Right atrium auricular region (tissue), 2 donors: ENCODE results near the gene TMEM169. TPM values are rescaled to one million over a fixed set of nuclear protein-coding genes. Genes with fewer than 3 reads are reported as not detected.

Experiments used
- DNase-seq: peaks from one replicate; pipeline ENCODE4 v3.0.0-alpha.2; 2019; ENCODE audit warnings: low spot score
- H3K27ac ChIP-seq, 2 donors: fragments of 200-600 bp; sonication (generic); 1 replicate in 1 of 2; 2 replicates in 1 of 2; pipeline ENCODE4 v1.5.1; 2016 to 2019
- H3K27me3 ChIP-seq, 2 donors: fragments of 200-600 bp; sonication (generic); one replicate each; pipeline versions ENCODE4 v1.5.1 to v1.6.0; 2017 to 2019
- H3K36me3 ChIP-seq: fragments of 200-600 bp; sonication (generic); one replicate; pipeline ENCODE4 v1.5.1; 2016
- H3K4me1 ChIP-seq, 2 donors: fragments of 200-600 bp; sonication (generic); one replicate each; pipeline versions ENCODE4 v1.5.1 to v1.6.0; 2017 to 2019
- H3K4me3 ChIP-seq, 2 donors: fragments of 200-600 bp; sonication (generic); 1 replicate in 1 of 2; 2 replicates in 1 of 2; pipeline ENCODE4 v1.5.1; 2017 to 2019; ENCODE audit warnings: mild to moderate bottlenecking in 1 of 2, moderate library complexity in 1 of 2
- H3K9me3 ChIP-seq, 2 donors: fragments of 200-600 bp; sonication (generic); one replicate each; pipeline ENCODE4 v1.5.1; 2019
- total RNA-seq, 2 donors: library from RNA; depleted of rRNA; stranded (reverse); fragments of >200 nt; gene quantifications; one replicate each; pipeline ENCODE4 v1.1.0, GENCODE V29; 2016
- TF ChIP-seq, protein P1 (sequence below), 2 donors: fragments of 200-600 bp; sonication (generic); IDR thresholded peaks; one replicate each; pipeline ENCODE4 v1.5.1; 2019; ENCODE audit warnings: antibody characterized with exemption in 2 of 2

Gene TMEM169
- total RNA-seq, 2 donors from 2014 or later: 0.26 to 0.94 TPM

DNA sequence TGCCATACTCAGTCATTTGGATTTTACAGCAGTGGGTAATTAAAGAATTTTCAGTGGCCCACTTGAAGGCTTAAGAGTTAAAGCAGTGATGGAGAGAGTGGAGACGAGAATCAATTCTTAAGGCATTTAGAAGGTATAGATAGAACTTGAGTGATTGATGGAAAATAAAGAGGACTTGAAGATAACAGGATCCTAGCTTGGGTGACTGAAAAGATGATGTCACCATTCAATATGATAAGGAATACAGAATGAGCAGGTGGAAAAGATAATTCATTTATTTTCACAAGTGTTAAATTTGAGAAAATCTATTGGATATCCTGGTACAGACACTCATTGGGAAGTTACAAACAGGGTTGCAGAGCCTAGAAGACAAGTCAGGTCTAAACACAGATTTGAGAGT is 62.7 kb downstream of the TMEM169 start:
- no peaks in the 10 kb centered on the region for H3K9me3 ChIP-seq
- H3K4me1 ChIP-seq: no peaks in the 10 kb centered on the region
- H3K4me3 ChIP-seq: no peak overlapping the region
- H3K27ac ChIP-seq: no peak overlapping the region
- no peaks in the 10 kb centered on the region for H3K27me3 ChIP-seq
- H3K36me3 ChIP-seq: peaks cover 73% of the 10 kb centered on the region
- no peak for DNase-seq
- TF ChIP-seq, protein P1, sequence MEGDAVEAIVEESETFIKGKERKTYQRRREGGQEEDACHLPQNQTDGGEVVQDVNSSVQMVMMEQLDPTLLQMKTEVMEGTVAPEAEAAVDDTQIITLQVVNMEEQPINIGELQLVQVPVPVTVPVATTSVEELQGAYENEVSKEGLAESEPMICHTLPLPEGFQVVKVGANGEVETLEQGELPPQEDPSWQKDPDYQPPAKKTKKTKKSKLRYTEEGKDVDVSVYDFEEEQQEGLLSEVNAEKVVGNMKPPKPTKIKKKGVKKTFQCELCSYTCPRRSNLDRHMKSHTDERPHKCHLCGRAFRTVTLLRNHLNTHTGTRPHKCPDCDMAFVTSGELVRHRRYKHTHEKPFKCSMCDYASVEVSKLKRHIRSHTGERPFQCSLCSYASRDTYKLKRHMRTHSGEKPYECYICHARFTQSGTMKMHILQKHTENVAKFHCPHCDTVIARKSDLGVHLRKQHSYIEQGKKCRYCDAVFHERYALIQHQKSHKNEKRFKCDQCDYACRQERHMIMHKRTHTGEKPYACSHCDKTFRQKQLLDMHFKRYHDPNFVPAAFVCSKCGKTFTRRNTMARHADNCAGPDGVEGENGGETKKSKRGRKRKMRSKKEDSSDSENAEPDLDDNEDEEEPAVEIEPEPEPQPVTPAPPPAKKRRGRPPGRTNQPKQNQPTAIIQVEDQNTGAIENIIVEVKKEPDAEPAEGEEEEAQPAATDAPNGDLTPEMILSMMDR (IDR thresholded peaks at IDR 0.05): no peak

DNA sequence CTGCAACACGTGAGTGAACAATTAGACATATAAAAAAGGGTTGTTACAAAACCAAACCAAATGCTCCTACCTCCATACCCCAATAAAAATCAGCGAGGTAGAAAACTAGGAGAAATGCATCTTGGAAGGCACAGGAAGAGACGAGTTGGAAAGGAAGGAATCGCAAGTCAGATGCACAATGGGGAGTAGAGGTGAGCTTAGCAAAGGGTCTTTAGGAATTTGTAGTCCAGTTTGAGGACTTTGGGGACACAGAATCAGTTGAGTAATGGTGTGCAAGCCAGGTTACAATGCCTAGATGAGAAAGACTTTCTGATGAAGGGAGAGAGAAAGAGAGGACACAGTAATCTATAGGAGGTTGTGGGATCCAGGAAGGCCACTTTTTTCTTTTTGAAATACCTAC is 63.1 kb downstream of the TMEM169 start:
- Histone ChIP-seq H3K27ac (no peak overlapping the region), H3K27me3 (no peaks in the 10 kb centered on the region), H3K4me1 (no peaks in the 10 kb centered on the region), H3K4me3 (no peak overlapping the region), H3K36me3 (peaks cover 73% of the 10 kb centered on the region), H3K9me3 (no peaks in the 10 kb centered on the region)
- DNase-seq: no peak
- TF ChIP-seq, protein P1 (IDR thresholded peaks at IDR 0.05): no peak

DNA sequence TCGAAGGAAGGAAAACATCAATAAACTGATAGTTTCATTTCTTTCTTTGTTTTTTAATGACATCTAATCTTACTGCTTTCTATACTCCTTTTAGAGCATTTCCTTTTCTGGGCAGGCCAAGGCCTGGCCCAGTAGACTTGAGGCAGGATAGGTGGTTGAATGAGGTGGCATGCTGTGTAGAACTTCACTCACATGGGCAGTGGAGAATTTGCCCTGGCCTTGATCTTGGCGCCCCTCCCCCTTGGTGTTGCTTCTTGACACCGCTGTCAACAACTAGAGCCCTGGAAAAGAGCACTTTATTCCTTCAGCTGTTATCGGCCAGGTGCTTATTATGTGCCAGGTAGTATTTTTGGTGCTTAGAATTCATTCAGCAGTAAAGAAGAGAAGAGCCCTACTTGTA is 64.9 kb downstream of the TMEM169 start:
- Histone ChIP-seq H3K9me3 (no peaks in the 10 kb centered on the region), H3K36me3 (peaks cover 75% of the 10 kb centered on the region), H3K4me3 (no peak overlapping the region), H3K27ac (no peak overlapping the region), H3K27me3 (no peaks in the 10 kb centered on the region), H3K4me1 (no peaks in the 10 kb centered on the region)
- no peak for DNase-seq
- TF ChIP-seq, protein P1 (IDR thresholded peaks at IDR 0.05): no peak

DNA sequence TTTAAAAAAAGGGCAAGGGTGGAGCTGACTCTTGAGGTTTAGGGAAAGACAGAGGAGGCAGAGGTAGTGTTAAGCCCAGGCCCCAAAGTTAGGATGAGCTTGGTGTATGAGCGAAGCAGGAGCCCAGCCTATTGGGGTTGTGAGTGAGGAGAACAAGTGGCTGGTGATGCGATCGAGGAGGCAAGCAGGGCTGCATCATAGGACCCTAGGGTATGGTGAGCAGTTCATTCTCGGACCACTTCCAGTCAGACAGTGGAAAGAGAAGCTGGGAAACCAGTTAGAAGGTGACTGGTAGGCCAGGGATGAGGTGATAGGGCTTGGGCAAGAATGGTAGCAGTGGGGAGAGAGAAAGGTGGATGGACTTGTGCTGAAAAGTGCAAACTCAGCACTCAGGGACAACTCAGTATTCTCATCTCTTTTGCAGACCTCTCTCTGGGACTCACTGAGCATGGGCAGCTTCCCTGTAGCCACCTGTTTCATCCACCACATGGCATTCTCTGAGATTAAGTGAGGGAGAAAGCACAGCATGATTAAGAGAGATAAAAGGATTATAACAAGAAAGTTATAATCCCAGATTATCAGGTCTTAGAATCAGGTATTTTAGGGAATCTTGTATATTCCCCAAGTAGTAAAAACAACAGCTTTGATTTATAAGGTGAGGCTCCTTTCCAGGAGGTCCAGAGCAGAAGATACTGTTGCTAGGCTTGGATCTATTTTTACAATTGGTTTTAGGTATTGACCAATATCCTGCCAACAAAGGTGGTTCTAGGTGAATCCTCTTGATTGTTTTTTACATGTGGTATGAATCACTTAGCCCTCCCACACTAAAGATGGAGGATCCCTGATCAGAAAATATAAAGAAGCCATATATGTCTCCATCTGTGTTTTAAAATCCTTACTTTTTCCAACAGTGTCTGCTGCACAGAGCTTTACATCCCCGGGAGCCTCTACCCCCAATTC is 65.7 kb downstream of the TMEM169 start:
- Histone ChIP-seq H3K27ac (no peak overlapping the region), H3K9me3 (no peaks in the 10 kb centered on the region), H3K4me1 (no peaks in the 10 kb centered on the region), H3K36me3 (peaks cover 72% of the 10 kb centered on the region), H3K27me3 (no peaks in the 10 kb centered on the region), H3K4me3 (no peak overlapping the region)
- DNase-seq: no peak
- TF ChIP-seq, protein P1 (IDR thresholded peaks at IDR 0.05): no peak

DNA sequence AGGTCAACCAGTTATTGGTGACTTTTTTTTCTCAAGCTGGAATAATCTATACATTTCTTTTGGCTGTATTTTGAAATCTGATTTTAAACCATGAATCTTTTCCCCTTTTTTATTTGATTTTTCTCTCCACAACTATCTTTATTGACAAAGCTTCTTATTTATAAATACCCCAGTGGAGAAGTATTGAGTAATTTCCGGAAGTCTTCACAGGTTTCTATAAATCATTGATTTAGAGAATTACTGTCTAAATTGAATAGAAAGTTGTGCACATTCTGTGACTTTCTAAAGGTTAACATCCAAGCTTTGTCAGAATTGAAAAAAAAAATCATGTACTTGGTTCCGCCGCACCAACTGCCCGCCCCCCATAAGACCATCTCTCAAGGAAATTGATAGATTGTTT is 67.3 kb downstream of the TMEM169 start:
- no peaks in the 10 kb centered on the region for H3K27me3 ChIP-seq
- DNase-seq: no peak
- H3K4me1 ChIP-seq: no peaks in the 10 kb centered on the region
- no peak overlapping the region for H3K4me3 ChIP-seq
- no peak overlapping the region for H3K27ac ChIP-seq
- H3K9me3 ChIP-seq: no peaks in the 10 kb centered on the region
- TF ChIP-seq, protein P1 (IDR thresholded peaks at IDR 0.05): no peak
- peaks cover 76% of the 10 kb centered on the region for H3K36me3 ChIP-seq
